Stimulated activated CD4-positive, alpha-beta T cell treated with anti-CD3 and anti-CD28 coated beads, Interleukin-4, amount 100 ng/mL, for 1 hour (primary cell): ENCODE measurements around the gene CDH13.

Experiments used
- DNase-seq: peaks from one replicate; pipeline ENCODE4 v3.0.0-alpha.2; 2020

Gene CDH13

DNA sequence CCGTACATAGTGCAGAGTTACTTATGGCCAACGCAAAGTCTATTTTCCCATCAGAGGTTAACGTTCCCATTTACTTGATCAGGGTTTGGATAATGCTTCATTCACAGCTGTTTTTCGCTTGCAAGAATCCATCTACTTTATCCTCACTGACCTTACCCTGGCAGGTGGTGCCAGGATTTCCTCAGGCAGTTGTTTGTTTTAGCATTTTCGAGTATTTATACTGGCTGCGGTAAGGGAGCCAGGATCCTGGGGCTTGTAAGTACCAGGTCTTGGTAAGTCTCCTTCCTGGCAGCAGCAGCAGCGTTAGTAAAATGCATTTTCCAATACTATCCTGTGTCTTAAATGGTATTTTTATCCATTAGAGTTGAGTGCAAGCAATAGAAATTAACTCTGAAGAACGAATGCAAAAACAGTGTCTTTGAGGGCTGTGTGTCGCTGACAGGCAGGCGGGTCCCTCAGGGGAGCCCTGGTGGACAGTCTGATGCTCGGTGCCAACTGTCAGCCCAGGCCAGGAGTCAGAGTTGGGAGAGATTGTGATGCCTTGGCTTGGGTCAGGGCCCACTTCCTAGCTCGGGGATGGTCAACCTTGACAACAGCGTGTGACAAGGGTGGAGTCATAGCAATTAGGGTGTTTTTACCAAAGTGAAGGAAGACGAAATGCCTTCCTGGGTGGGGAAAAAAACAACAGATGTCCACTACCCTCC lies 1088.6 kb downstream of the CDH13 start:
- no peak for DNase-seq

DNA sequence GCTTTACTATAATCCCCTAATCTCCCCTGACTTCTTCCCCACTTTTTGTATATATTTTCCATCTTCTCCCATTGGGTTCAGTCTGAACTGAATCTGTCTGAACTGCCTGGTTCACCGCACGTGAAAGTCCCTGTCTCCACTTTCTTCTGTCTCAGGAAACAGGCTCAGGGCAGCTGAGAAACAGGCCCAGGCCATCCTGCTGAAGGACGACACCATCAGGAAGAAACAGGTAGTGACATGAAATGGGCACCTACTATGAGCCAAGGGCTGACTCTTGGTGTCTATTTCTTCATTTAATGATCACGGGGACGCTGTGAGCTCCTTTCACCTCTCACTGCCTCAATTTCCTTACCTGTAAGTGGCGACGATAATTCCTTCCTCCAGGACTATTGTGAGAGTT lies 1090.5 kb downstream of the CDH13 start:
- DNase-seq, result no peak

DNA sequence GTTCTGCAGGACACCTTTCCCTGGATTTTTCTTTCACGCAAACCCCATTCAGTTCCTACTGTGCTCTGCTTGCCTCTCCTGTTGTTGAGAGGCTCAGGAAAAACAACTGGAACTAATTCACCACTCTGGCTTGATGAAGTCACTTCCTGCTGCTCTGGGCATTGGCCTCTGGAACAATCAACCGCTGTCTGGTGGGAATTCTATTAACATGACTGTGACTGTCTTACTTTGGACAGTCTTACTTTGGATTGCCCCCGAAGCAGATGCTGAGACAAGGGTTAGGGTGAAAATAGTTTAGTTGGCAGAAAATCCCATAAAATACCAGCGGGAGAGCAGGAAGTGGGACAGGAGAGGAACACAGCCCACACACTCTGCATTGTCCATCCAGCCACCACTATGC lies 1091.0 kb downstream of the CDH13 start:
- no peak for DNase-seq

DNA sequence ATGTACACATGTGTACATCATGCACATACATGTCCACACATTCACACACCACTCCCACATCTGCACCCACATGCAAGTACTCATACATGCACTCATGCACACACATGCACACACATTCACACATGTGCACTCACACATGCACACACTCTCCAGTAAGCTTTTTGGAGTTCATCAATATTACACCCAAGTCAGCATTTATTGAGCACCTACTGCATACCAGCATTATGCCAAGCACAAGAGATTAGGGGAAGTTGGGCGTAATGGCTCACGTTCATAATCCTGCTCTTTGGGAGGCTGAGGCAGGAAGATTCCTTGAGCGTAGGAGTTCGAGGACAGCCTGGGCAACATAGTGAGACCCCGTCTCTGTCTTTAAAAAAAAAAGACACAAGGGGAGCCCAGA lies 1093.4 kb downstream of the CDH13 start:
- no peak for DNase-seq

DNA sequence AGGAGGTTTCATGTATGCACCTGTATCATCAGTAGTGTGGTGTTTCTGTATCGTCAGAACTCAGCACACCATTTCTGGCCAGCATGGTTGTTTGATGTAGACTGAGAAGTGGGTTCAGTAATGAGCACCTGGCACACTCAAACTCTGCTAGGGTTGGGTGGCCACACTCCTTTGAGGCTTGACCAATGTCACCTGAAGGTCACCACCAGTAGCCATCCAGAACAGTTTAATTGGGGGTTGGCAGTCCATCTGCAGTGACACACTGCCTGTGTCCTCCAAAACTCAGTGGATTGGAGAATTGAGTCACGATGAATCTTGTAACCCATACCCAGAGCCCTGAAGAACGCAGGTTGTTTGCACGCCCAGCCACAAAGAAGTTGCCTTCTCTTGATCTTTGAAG lies 1094.2 kb downstream of the CDH13 start:
- no peak for DNase-seq

DNA sequence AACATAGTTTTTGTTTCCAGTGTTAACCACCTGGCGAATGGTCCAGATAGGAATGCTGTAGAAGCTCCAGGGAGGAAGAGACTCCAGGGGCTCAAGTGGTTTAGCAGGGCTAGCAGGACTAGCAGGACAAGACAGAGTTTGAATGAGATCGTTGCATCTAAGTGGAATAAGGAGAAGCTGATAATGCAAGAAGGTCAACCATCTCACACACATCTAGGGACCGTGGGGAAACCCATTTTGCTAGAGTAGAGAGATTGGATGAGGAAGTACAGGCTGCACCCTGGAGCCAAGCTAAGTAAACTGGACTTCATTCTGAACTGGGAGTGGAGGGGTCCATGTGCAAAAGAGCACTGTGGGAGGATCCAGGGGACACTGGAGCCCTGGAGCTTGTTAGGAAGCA lies 1094.9 kb downstream of the CDH13 start:
- DNase-seq, result no peak

DNA sequence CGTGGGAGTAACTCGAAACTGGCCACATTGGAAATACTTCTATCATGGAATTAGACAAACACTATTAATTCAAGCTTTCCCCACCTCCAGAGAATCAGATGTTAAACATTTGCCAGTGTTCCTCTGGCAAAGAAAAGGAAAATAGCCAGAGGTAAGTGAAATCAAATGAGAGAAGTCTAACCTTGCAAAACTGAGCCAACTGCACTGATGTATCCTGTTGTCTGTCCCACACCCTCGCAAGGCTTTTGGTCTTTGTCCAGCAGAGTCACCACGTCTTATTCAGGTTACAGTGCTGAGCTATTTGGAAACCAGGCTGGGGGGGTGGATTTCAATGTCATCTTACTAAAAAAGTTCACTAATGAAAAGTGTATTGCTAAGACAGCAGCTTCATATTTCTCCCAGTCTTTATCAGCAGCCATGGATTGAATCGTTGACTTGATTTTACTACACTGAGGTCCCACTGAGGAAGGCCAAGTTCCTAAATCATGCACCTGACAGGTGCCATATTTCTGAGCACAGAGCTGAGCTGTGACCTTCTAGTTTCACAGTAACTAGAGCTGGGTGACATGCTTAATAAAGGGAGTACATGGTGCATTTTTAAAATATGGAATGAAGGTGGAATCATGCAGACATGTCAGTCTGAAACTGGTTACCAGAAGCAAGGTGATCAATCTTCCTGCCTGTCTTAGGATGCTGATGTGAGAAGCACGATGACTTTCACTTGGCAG lies 1095.9 kb downstream of the CDH13 start:
- no peak for DNase-seq

DNA sequence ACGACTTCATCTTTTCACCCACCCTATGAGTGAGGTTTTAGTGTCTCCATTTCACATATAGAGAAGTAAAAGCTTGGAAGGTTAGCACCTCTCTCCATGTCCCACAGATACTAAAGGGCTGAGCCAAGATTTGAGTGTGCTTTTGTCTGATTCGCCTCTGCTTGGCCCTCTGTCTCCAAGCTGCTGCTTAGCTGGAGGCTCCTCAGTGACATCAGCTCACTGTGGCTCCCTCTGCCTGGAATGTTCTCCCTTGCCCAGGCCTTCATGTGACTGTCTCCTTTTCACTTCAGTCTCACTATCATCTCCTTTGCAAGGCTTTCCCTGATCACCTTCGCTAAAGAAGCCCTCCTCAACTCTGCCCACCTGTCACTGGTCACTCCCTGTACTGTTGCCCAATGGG lies 1096.5 kb downstream of the CDH13 start:
- DNase-seq, result no peak

DNA sequence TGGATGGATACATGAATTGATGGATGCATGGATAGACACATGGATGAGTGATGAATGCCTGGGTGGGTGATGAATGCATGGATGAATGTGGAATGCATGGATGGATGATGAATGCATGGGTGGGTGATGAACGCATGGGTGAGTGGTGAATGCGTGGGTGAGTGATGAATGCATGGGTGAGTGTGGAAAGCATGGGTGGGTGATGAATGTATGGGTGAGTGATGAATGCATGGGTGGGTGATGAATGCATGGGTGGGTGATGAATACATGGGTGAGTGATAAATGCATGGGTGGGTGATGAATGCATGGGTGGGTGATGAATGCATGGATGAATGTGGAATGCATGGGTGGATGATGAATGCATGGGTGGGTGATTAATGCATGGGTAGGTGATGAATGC lies 1097.1 kb downstream of the CDH13 start:
- DNase-seq, result no peak

DNA sequence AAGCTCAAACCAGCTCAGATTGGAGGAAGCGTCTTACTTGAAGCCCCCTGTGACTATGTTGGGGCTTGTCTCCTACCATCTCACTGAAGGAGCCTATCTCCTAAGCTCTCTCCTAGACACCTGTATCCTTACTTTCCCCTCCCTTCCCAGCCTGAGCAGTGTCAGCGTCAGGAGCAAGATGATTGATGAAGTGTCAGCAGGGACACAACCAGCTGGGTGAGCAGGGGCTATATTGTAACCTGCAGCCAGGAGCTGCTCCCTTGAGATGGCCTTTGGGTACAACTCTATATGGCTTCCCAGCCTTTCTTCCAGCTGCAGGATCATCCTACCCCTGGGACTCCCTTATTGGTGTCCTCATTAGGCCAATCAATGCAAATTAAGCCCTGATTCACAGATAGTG lies 1097.8 kb downstream of the CDH13 start:
- DNase-seq, result no peak

DNA sequence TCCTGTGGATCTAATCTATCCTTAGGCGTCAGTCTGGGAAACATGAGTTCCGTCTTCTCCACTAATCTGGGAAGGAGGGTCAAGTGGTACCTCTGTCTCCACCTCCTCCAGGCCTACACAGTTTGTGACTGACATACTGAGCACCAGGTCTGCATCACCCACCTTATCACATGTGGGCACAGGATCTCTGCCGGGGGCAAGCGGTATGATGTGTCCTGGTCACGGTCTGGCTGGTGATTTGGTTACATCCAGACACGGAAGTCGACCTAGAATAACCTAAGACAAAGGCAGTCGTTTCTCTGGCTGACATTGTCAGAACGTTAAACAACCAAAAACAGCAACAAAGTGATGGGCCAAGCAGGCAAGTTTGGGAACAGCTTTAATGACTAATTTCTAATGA lies 1098.5 kb downstream of the CDH13 start:
- no peak for DNase-seq

DNA sequence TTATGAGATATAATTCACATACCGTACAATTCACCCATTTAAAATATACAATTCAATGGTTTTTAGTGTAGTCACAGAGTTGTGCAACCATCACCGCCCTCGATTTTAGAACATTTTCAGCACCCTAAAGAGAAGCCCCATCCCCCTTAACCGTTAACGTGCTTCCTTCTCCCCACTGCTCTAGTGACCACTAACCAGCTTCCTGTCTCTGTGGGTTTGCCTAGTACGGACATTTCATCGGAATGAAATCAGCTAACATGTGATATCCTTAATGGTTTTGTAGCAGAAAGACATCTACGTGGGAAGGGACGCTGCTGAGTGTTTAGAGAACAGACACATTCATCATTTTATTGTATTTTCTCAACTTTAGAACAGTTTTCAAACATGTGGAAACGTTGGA lies 1100.2 kb downstream of the CDH13 start:
- no peak for DNase-seq

DNA sequence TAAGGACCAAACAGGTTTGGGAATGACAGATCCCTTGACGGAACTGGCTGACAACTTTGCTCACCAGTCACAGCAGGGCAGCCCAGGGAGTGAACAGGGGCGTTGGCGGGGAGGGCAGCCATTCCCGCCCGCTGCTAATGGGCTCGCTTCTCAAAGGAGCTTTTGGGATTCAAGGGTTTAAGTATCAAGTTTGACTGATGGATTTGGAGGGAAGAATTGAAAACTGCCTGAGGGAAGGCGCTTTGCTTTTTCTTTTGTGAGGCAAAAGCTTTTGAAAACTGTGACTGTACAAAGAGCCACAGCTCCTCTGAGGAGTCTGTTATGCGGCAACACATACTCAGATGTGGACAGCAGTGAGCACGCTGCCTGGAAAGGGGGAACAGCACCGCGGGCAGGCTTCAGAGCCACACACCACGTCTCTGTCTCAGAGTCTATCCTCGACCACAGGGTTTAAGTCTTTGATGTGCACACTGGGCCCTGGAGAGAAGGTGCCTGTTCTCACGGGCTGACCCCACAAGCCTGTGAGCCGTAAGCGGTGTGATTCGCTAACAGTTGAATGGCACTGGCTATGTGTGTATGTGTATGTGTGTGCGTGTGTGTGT lies 1101.1 kb downstream of the CDH13 start:
- no peak for DNase-seq

DNA sequence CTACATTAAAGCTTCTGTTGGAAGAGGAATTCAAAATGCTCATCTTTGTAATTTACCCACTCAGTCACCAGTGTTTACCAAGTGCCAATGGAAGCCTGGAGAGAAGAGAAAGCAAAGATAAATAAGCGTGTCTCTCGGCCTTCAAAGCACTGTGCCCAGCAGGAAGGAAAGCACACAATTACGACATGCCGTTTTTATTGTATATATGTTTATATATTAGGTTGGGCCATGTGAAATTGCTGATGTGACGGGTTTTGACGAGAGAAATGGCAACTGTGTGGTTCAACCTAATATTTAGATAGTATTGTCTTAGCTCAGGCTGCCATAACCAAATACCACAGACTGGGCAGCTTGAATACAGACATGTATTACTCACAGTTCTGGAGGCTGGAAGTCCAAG lies 1101.7 kb downstream of the CDH13 start:
- no peak for DNase-seq

DNA sequence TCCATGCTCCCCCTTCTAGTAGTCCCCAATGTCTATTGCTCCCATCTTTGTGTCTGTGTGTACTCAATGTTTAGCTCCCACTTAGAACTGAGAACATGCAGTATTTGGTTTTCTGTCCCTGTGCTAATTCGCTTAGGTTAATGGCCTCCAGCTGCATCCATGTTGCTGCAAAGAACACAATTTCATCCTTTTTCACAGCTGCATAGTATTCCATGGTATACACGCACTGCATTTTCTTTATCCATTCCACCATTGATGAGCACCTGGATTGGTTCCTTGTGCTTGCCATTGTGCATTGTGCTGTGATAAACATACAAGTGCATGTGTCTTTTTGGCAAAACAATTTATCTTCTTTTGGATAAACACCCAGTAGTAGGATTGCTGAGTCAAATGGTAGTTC lies 1104.0 kb downstream of the CDH13 start:
- no peak for DNase-seq

DNA sequence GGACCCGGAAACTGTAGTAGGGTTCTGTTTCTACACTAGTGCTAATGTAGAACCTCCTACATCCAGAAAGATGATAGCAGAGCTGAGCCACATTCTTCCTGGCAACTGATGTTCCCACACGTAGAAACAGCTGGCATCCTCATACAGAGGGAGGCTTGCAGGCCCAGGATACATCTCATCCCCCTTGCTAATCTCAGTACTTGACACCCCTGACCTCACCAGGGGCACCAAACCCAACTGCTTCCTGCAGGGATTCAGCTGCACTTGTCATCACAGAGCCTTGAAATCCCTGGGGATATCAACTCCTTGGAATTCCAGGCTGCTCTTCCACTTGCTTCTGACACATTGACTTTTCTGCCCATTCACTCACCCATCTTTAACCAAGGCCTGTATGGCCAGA lies 1105.8 kb downstream of the CDH13 start:
- no peak for DNase-seq

DNA sequence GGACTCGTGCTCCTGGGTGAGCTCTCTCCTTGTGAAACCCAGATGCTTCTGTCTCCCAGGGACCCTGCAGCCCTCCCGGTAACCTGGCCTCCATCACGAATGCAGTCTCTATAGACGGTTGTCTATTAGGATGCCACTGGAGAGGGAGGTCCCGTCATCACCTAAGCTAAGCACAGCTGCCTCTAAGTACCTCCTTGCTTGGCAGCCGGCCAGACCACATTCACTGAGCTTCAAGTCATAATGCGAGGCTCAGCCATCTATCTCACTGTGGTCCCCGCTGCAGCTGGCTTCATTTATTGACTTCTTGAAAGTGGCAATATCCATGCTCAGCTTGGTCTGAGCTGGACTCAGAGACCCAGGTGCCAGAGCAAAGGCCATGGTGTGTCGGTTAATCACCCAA lies 1106.5 kb downstream of the CDH13 start:
- DNase-seq, result no peak

DNA sequence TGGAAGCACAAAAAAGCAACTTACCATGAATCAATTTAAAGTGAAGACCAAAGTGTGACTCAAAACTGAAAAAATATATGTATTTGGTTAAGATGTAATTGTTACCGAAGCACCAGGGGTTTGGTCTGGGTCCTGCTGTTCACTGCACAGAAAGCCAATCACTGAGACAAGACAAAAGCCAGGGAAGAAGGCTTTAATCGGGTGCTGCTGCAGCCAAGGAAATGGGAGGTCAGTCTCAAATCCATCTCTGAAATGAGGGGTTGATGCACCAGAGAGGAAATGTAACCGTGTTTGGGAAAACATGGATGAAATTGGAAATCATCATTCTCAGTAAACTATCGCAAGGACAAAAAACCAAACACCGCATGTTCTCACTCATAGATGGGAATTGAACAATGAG lies 1107.4 kb downstream of the CDH13 start:
- DNase-seq, result no peak

DNA sequence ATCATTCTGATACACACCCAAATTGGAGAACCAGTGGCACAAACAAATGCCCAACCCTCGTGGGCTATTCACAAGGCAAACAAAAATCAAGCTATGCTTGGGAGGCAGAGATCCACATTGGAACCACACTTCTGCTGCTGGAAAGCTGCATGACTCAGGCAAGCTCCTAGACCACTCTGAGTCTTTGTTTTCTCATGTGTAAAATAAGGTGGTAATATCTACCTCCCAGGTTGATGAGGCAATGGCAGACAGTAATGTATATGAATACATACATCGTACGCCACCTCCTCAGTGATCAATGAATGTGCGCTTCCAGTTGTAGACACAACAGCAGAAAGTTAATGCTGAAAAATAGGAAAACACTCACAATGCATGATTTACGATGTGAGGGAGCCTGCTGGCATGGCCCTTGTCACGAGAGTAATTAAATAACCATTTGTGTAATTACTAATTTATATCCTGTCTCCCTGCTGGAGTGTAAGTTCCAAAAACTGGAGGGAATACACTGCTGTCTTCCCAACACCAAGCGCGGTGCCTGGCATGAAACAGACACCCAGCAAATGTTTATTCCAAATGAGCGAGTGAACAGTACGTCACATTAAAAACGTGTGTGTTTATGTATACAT lies 1111.1 kb downstream of the CDH13 start:
- no peak for DNase-seq

DNA sequence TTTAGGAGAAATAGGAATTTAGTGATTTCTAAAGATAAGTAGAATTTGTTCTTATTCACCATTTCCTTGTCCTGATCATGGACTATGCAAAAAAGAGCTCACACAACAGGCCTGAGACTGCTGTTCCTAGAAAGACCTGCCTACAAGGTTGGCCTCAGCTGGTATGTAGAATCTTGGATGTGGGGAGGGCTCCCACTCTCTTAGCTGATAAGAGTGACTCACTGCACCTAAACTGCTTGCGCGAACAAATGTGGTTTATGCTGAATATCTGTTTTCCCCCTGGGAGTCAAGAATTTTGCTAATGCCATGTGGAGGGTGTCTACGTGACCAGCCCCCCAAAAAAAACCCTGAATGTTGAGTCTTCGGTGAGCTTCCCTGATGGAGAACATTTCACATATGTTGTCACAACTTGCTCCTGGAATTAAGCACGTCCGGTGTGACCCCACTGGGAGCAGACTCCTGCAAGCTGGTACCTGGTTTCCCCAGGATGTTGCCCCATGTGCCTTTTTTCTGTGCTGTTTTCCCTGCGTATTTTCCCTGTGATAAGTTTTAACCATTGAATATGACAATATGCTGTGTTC lies 1112.2 kb downstream of the CDH13 start:
- no peak for DNase-seq

DNA sequence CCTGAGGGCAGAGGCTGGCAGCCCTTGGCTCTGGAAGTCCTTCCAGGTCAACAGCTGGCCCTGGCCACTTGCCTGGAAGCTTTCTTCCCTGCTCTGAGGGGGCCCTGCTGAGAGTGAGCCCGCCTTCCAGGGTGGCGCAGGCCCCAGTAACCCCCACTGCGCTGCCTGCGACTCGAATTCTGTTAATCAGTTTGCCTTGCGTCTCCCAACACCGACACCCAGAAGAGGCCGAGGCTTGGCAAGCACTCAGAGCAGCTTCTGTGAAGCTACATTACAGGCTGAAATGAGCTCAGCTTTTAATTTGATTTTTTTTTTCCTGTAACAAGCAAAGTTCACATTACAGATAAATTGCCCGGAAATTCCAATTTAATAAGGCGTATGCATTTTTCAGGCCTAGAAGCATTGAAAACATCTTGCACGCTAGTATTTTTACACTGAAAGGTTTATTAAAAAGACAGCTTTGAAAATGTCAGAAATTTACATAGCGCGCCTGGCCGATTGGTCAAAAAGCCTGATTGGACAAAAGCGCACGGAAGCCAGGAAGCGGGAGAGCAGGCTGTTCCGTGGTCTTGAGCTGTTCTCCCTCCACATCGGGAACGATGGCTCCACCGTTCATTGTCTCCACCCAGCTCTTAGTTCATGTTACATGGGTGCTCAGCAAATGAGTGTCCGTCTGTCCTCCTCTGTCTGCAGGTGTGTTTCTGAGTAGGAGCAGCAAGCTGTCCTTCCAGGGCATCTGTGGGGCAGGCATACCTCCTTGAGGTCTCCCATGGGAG lies 1115.5 kb downstream of the CDH13 start:
- no peak for DNase-seq

DNA sequence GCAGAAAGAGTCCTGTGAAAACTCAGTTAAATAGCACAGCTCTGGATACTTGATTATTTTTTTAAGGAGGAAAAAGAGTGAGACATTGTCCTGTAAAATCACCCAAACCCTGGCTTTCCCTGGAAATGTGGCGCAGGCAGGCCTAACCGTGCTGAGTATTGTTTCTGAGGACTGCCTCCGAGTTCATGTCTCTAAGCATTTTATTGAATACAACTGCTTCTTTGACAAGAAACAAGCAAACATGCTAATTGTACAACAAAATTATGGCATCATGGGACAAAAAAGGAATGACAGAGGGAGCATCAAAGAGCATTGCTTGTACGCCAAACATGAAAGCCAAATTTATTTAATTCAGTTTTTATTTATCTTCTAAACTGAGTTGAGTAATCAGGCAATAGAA lies 1116.5 kb downstream of the CDH13 start:
- no peak for DNase-seq

DNA sequence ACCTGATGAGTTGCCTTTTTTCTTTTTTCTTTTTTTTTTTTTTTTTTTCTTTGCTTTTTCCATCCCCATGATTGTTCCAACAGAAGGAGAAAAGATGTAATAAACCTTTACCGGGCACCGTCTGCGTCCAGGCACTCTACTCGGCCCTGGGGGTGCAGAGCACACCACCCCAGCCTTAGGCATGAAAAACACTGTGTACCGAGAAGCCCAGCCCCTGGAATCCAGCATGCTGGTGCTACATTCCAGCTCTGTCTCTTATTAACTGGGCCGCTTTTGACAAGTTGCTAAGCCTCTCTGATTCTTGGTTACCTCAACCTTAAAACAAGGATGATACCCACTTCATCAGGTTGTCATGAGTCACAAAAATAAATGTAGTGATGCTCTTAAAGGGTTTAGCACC lies 1117.0 kb downstream of the CDH13 start:
- DNase-seq, result no peak
